K562 (cell line): ENCODE measurements around the gene NECTIN4. TPM values are rescaled to one million over a fixed set of nuclear protein-coding genes. Genes with fewer than 3 reads are reported as not detected.

Experiments used
- CC2D1A ChIP-seq: fragments of 450-650 bp; IDR thresholded peaks from 2 replicates; pipeline ENCODE4 v1.6.1; 2017; ENCODE audit warnings: mild to moderate bottlenecking
- JUN ChIP-seq, 2 experiments: sonication (generic) in 1 of 2; formaldehyde crosslinking in 1 of 2; IDR thresholded peaks; 2 replicates each; pipeline versions ENCODE4 v1.6.1 to v1.8.0; 2012 to 2022; ENCODE audit warnings: borderline replicate concordance in 2 of 2, mild to moderate bottlenecking in 2 of 2, improper control_type of control experiment in 1 of 2, low read depth in 1 of 2, low read length in 1 of 2, missing genetic modification reagents in 1 of 2
- KDM1A ChIP-seq, 2 experiments: fragments of 450-650 bp; IDR thresholded peaks; 2 replicates each; pipeline ENCODE4 v1.6.1; 2016; ENCODE audit warnings: mild to moderate bottlenecking in 2 of 2
- NBN ChIP-seq: fragments of 450-650 bp; IDR thresholded peaks from 2 replicates; pipeline ENCODE4 v1.6.1; 2016; ENCODE audit warnings: low read depth, mild to moderate bottlenecking
- PHB ChIP-seq: fragments of 250-450 bp; sonication (Bioruptor Pico); IDR thresholded peaks from 2 replicates; pipeline ENCODE4 v1.5.0; 2021
- SMARCA4 ChIP-seq: fragments of 450-650 bp; IDR thresholded peaks from 2 replicates; pipeline ENCODE4 v1.6.1; 2016
- SMARCA5 ChIP-seq: fragments of 450-650 bp; IDR thresholded peaks from 2 replicates; pipeline ENCODE4 v1.6.1; 2016
- SNIP1 ChIP-seq: fragments of 450-650 bp; IDR thresholded peaks from 2 replicates; pipeline ENCODE4 v1.7.1; 2017; ENCODE audit warnings: low read depth, mild to moderate bottlenecking
- SRSF3 ChIP-seq: fragments of 200-400 bp; formaldehyde crosslinking; IDR thresholded peaks from 2 replicates; pipeline ENCODE4 v1.6.1; 2016; ENCODE audit warnings: mild to moderate bottlenecking, low read length, moderate library complexity; ENCODE audit not compliant: insufficient read depth
- TFE3 ChIP-seq: fragments of 450-650 bp; formaldehyde crosslinking; IDR thresholded peaks from 2 replicates; pipeline ENCODE4 v1.4.0; 2020; ENCODE audit warnings: mild to moderate bottlenecking, mixed read lengths
- UBTF ChIP-seq, 2 experiments: IDR thresholded peaks; 2 replicates each; pipeline ENCODE4 v1.6.1; 2012; ENCODE audit warnings: improper control_type of control experiment in 2 of 2, low read depth in 2 of 2, low read length in 2 of 2, borderline replicate concordance in 1 of 2
- ZBTB17 ChIP-seq: fragments of 450-650 bp; formaldehyde crosslinking; IDR thresholded peaks from 2 replicates; pipeline ENCODE4 v1.4.0; 2020; ENCODE audit warnings: mild to moderate bottlenecking
- ZNF263 ChIP-seq: sonication (generic); formaldehyde crosslinking; IDR thresholded peaks from 2 replicates; pipeline ENCODE4 v1.8.0; 2022; ENCODE audit warnings: mild to moderate bottlenecking, missing genetic modification reagents, borderline replicate concordance
- ZNF449 ChIP-seq: fragments of 250-450 bp; sonication (Bioruptor Pico); IDR thresholded peaks from 2 replicates; pipeline ENCODE4 v1.8.0; 2022; ENCODE audit warnings: moderate library complexity, mild to moderate bottlenecking, inconsistent platforms
- ZNF57 ChIP-seq: fragments of 450-650 bp; formaldehyde crosslinking; IDR thresholded peaks from 2 replicates; pipeline ENCODE4 v1.4.0; 2020; ENCODE audit warnings: mild to moderate bottlenecking, moderate library complexity
- polyA plus RNA-seq, 8 experiments: library from polyadenylated mRNA; depleted of rRNA in 4 of 8; stranded (reverse) in 5 of 8; unstranded in 3 of 8; fragments of >200 nt; fragmentation: Nextera tagmentation in 2 of 8; fragmentation: Illumina TruSeq in 1 of 8; extraction: Ambion mirVana in 2 of 8; extraction: Trizol in 1 of 8; gene quantifications; 2 replicates each; pipeline versions ENCODE4 v1.2.1 to v1.2.3, GENCODE V29; 2011 to 2014; ENCODE audit warnings: inconsistent platforms in 1 of 8, missing spikeins in 1 of 8
- total RNA-seq, 7 experiments: library from RNA; depleted of rRNA in 6 of 7; stranded (reverse); fragments of >200 nt in 6 of 7; fragmentation: Illumina TruSeq in 2 of 7; extraction: Trizol in 2 of 7; gene quantifications; 2 replicates each; pipeline versions ENCODE4 v1.2.1 to v1.2.3, GENCODE V29; 2011 to 2021; ENCODE audit warnings: low replicate concordance in 1 of 7
- TF ChIP-seq, protein P1 (sequence below): sonication (generic); formaldehyde crosslinking; IDR thresholded peaks from 2 replicates; pipeline ENCODE4 v1.8.0; 2023; ENCODE audit warnings: mild to moderate bottlenecking, missing genetic modification reagents
- TF ChIP-seq, protein P2 (sequence below): fragments of 250-450 bp; sonication (Bioruptor Pico); IDR thresholded peaks from 2 replicates; pipeline ENCODE4 v1.4.0; 2020; ENCODE audit warnings: mild to moderate bottlenecking, moderate library complexity

Gene NECTIN4
- total and polyA plus RNA-seq, 9 of the 15 experiments (the other 6 are each of a cell fraction or from before 2014, with no cell fraction given): 0.01 to 0.09 TPM; not detected in 7

DNA sequence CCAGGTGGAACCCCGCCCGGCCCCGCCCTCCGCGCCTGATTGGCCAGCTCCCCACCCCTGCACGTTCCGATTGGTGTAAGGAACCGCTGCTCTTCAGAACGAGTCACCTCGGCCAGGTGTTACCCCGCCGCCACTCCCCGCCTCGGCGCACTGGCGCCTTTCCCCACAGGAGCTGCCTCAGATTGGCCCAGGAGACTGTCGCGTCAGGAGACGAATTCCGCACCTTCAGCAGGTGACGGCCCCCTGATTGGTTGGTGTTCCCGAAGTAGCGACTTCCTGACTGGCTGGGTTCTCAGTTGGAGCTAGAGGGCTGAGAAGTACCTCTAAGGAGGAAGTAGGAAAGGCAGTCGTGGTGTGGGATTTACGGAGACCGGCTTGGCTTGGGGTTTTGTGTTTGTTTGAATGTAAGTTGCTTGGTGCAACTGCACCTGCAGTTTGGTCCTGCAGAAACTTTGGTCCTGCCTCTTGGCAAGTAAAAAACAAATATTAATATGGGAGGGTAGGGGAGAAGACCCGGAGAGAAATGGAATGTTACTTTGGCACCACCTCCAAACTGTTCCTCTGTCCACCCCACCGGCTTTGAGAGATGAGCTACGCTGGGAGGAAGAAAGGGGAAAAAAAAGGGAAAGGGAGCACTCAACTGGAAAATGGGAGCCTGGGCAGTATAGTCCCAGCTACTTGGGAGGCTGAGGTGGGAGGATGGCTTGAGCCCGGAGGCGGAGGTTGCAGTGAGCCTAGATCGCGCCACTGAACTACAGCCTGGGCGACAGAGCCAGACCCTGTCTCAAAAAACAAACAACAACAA is 68.0 kb downstream of the NECTIN4 start (continued):
- TF ChIP-seq NBN (peak; percentile 77; the same call in 1 of the 2 replicates), ZNF449 (no peak), SRSF3 (no peak), SMARCA4 (peak; percentile 22; the same call in 1 of the 2 replicates), ZBTB17 (no peak), CC2D1A (0 out of 2 replicates have a peak, but pooled peaks have one; percentile 37), ZNF57 (CRISPR knock-in tag) (no peak), JUN (IDR thresholded peaks at IDR 0.05; ENCODE audit: borderline replicate concordance, low read depth, low read length) (no peak), JUN (CRISPR knock-in tag; IDR thresholded peaks at IDR 0.05; ENCODE audit: borderline replicate concordance) (no peak), SMARCA5 (peak; percentile 92), UBTF (IDR thresholded peaks at IDR 0.05; ENCODE audit: borderline replicate concordance in 1 of 2, low read depth in 2 of 2, low read length in 2 of 2) (no peak), KDM1A (IDR thresholded peaks at IDR 0.05) (peak; percentile 85), PHB (CRISPR knock-in tag) (no peak), ZNF263 (CRISPR knock-in tag) (no peak), SNIP1 (no peak), TFE3 (CRISPR knock-in tag) (no peak)
- TF ChIP-seq, protein P1, sequence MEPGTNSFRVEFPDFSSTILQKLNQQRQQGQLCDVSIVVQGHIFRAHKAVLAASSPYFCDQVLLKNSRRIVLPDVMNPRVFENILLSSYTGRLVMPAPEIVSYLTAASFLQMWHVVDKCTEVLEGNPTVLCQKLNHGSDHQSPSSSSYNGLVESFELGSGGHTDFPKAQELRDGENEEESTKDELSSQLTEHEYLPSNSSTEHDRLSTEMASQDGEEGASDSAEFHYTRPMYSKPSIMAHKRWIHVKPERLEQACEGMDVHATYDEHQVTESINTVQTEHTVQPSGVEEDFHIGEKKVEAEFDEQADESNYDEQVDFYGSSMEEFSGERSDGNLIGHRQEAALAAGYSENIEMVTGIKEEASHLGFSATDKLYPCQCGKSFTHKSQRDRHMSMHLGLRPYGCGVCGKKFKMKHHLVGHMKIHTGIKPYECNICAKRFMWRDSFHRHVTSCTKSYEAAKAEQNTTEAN (CRISPR knock-in tag): no peak
- TF ChIP-seq, protein P2, sequence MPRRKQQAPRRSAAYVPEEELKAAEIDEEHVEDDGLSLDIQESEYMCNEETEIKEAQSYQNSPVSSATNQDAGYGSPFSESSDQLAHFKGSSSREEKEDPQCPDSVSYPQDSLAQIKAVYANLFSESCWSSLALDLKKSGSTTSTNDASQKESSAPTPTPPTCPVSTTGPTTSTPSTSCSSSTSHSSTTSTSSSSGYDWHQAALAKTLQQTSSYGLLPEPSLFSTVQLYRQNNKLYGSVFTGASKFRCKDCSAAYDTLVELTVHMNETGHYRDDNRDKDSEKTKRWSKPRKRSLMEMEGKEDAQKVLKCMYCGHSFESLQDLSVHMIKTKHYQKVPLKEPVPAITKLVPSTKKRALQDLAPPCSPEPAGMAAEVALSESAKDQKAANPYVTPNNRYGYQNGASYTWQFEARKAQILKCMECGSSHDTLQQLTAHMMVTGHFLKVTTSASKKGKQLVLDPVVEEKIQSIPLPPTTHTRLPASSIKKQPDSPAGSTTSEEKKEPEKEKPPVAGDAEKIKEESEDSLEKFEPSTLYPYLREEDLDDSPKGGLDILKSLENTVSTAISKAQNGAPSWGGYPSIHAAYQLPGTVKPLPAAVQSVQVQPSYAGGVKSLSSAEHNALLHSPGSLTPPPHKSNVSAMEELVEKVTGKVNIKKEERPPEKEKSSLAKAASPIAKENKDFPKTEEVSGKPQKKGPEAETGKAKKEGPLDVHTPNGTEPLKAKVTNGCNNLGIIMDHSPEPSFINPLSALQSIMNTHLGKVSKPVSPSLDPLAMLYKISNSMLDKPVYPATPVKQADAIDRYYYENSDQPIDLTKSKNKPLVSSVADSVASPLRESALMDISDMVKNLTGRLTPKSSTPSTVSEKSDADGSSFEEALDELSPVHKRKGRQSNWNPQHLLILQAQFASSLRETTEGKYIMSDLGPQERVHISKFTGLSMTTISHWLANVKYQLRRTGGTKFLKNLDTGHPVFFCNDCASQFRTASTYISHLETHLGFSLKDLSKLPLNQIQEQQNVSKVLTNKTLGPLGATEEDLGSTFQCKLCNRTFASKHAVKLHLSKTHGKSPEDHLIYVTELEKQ (CRISPR knock-in tag): no peak
